ENCODE measurements around the gene ACSL4.
"Not testable (repeated sequence)": the region's sequence is repeated elsewhere in the genome, so short reads cannot be mapped to it uniquely, and the experiment has no call there.

ACSL4 gene

DNA sequence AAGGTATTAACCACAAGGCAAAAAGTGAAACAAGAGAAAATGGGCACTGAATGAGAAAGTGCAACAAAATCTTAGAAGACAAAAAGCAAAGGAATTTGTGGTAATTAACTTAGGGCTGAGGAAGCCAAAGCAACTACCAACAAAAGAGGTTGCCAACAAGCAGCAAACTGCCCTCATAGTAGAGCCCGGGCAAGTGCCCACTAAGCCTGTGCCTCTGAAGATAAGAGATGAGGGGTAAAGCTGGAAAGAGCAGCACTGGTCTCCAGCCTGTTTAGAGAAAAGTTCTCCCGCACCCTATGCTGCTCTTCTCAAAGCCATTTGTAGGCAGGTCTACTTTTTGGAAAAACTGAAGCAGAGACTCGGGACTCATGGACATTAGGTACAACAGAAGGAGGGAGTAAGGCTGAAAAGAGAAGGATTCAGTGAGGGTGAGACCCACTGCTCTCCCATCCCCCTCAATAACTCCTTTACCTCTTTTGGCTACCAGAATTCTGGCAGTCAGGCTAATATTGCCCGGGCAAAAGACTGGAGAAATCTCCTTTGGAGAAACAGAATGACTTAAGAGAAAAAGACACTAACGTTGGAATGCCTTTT lies 78.4 kb downstream of the ACSL4 start:
- no peak for ATAC-seq
- TF ChIP-seq ARNTL (CRISPR knock-in tag; IDR thresholded peaks at IDR 0.05; ENCODE audit: borderline replicate concordance, low read depth) (no peak), ISL1 (CRISPR knock-in tag; IDR thresholded peaks at IDR 0.05) (no peak), RARB (CRISPR knock-in tag; IDR thresholded peaks at IDR 0.05) (no peak), ZNF8 (CRISPR knock-in tag; IDR thresholded peaks at IDR 0.05) (no peak), BACH2 (CRISPR knock-in tag; IDR thresholded peaks at IDR 0.05; ENCODE audit: borderline replicate concordance) (no peak), ZNF565 (CRISPR knock-in tag; conservative IDR thresholded peaks at IDR 0.05; ENCODE audit: low read depth) (no peak), CREB5 (CRISPR knock-in tag; IDR thresholded peaks at IDR 0.05; ENCODE audit: low read depth) (no peak), GLIS3 (CRISPR knock-in tag; IDR thresholded peaks at IDR 0.05) (no peak), TCF4 (CRISPR knock-in tag; IDR thresholded peaks at IDR 0.05; ENCODE audit: borderline replicate concordance) (no peak), TOX (CRISPR knock-in tag; IDR thresholded peaks at IDR 0.05; ENCODE audit: borderline replicate concordance) (no peak), ZFP30 (CRISPR knock-in tag; IDR thresholded peaks at IDR 0.05) (no peak), ZNF70 (CRISPR knock-in tag; IDR thresholded peaks at IDR 0.05) (no peak)
- TF ChIP-seq, protein P1, sequence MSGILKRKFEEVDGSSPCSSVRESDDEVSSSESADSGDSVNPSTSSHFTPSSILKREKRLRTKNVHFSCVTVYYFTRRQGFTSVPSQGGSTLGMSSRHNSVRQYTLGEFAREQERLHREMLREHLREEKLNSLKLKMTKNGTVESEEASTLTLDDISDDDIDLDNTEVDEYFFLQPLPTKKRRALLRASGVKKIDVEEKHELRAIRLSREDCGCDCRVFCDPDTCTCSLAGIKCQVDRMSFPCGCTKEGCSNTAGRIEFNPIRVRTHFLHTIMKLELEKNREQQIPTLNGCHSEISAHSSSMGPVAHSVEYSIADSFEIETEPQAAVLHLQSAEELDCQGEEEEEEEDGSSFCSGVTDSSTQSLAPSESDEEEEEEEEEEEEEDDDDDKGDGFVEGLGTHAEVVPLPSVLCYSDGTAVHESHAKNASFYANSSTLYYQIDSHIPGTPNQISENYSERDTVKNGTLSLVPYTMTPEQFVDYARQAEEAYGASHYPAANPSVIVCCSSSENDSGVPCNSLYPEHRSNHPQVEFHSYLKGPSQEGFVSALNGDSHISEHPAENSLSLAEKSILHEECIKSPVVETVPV (CRISPR knock-in tag; IDR thresholded peaks at IDR 0.05): no peak
- TF ChIP-seq, protein P2, sequence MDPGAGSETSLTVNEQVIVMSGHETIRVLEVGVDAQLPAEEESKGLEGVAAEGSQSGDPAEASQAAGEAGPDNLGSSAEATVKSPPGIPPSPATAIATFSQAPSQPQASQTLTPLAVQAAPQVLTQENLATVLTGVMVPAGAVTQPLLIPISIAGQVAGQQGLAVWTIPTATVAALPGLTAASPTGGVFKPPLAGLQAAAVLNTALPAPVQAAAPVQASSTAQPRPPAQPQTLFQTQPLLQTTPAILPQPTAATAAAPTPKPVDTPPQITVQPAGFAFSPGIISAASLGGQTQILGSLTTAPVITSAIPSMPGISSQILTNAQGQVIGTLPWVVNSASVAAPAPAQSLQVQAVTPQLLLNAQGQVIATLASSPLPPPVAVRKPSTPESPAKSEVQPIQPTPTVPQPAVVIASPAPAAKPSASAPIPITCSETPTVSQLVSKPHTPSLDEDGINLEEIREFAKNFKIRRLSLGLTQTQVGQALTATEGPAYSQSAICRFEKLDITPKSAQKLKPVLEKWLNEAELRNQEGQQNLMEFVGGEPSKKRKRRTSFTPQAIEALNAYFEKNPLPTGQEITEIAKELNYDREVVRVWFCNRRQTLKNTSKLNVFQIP (CRISPR knock-in tag; IDR thresholded peaks at IDR 0.05; ENCODE audit: borderline replicate concordance, low read depth): no peak
- TF ChIP-seq, protein P3, sequence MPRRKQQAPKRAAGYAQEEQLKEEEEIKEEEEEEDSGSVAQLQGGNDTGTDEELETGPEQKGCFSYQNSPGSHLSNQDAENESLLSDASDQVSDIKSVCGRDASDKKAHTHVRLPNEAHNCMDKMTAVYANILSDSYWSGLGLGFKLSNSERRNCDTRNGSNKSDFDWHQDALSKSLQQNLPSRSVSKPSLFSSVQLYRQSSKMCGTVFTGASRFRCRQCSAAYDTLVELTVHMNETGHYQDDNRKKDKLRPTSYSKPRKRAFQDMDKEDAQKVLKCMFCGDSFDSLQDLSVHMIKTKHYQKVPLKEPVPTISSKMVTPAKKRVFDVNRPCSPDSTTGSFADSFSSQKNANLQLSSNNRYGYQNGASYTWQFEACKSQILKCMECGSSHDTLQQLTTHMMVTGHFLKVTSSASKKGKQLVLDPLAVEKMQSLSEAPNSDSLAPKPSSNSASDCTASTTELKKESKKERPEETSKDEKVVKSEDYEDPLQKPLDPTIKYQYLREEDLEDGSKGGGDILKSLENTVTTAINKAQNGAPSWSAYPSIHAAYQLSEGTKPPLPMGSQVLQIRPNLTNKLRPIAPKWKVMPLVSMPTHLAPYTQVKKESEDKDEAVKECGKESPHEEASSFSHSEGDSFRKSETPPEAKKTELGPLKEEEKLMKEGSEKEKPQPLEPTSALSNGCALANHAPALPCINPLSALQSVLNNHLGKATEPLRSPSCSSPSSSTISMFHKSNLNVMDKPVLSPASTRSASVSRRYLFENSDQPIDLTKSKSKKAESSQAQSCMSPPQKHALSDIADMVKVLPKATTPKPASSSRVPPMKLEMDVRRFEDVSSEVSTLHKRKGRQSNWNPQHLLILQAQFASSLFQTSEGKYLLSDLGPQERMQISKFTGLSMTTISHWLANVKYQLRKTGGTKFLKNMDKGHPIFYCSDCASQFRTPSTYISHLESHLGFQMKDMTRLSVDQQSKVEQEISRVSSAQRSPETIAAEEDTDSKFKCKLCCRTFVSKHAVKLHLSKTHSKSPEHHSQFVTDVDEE (CRISPR knock-in tag; IDR thresholded peaks at IDR 0.05): no peak
- TF ChIP-seq, protein P4, sequence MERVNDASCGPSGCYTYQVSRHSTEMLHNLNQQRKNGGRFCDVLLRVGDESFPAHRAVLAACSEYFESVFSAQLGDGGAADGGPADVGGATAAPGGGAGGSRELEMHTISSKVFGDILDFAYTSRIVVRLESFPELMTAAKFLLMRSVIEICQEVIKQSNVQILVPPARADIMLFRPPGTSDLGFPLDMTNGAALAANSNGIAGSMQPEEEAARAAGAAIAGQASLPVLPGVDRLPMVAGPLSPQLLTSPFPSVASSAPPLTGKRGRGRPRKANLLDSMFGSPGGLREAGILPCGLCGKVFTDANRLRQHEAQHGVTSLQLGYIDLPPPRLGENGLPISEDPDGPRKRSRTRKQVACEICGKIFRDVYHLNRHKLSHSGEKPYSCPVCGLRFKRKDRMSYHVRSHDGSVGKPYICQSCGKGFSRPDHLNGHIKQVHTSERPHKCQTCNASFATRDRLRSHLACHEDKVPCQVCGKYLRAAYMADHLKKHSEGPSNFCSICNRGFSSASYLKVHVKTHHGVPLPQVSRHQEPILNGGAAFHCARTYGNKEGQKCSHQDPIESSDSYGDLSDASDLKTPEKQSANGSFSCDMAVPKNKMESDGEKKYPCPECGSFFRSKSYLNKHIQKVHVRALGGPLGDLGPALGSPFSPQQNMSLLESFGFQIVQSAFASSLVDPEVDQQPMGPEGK (CRISPR knock-in tag; IDR thresholded peaks at IDR 0.05; ENCODE audit: borderline replicate concordance): no peak

DNA sequence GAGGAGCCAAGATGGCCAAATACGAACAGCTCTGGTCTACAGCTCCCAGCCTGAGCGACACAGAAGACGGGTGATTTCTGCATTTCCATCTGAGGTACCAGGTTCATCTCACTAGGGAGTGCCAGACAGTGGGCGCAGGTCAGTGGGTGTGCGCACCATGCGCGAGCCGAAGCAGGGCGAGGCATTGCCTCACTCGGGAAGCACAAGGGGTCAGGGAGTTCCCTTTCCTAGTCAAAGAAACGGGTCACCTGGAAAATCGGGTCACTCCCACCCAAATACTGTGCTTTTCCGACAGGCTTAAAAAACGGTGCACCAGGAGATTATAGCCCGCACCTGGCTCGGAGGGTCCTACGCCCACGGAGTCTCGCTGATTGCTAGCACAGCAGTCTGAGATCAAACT lies 88.4 kb downstream of the ACSL4 start:
- not testable (repeated sequence) for ATAC-seq

DNA sequence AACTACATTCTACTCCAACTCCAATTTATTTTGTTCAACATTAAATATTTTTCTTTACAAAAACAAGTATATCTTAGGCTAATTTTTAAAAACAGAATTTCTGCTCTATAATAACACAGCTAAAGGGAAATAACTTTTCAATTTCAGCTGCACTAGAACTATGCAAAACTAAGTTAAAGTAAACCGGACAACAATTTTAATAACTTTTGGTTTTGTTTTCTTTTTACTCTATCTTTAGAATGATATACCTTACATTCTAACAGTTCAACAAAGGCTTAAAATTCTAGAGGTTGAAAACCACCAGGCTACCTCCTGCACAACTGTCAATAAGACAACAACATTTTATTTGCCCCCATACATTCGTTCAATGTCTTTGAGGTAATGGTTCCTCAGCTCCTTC lies 89.4 kb downstream of the ACSL4 start:
- no peak for ATAC-seq
- TF ChIP-seq GLIS3 (CRISPR knock-in tag; IDR thresholded peaks at IDR 0.05) (no peak), RARB (CRISPR knock-in tag; IDR thresholded peaks at IDR 0.05) (no peak), ZNF70 (CRISPR knock-in tag; IDR thresholded peaks at IDR 0.05) (no peak), ZNF565 (CRISPR knock-in tag; conservative IDR thresholded peaks at IDR 0.05; ENCODE audit: low read depth) (no peak), ESRRG (CRISPR knock-in tag; IDR thresholded peaks at IDR 0.05) (no peak), CSDC2 (CRISPR knock-in tag; IDR thresholded peaks at IDR 0.05) (no peak), SNAI2 (CRISPR knock-in tag; IDR thresholded peaks at IDR 0.05) (no peak)
- TF ChIP-seq, protein P1 (CRISPR knock-in tag; IDR thresholded peaks at IDR 0.05): no peak
- TF ChIP-seq, protein P3 (CRISPR knock-in tag; IDR thresholded peaks at IDR 0.05): no peak
- TF ChIP-seq, protein P2 (CRISPR knock-in tag; IDR thresholded peaks at IDR 0.05; ENCODE audit: borderline replicate concordance, low read depth): no peak
- TF ChIP-seq, protein P4 (CRISPR knock-in tag; IDR thresholded peaks at IDR 0.05; ENCODE audit: borderline replicate concordance): no peak

Measured in SK-N-SH treated with all-trans-retinoic acid at 6 μM for 48 hours (cell line).